ENCODE results near the gene EXOSC3. TPM values are rescaled to one million over a fixed set of nuclear protein-coding genes. Genes with fewer than 3 reads are reported as not detected.

EXOSC3 gene
- total and polyA plus RNA-seq, 2 of the 13 experiments (the other 11 are each of a cell fraction or from before 2014, with no cell fraction given) = 17.5 to 68.7 TPM

- TF ChIP-seq NRL (CRISPR knock-in tag; IDR thresholded peaks at IDR 0.05; ENCODE audit: borderline replicate concordance) = no peak
- no peak for TF ChIP-seq ZBTB7A (CRISPR knock-in tag; IDR thresholded peaks at IDR 0.05)
Measured at GRCh38 chr9:37740631-37741328, 44.1 kb downstream of the EXOSC3 start (continued).

GRCh38 chr9:37740128-37740527, 44.7 kb downstream of the EXOSC3 start:
- Histone ChIP-seq H4K20me1 (ENCODE audit: insufficient read depth, low read length) (no peaks in the 10 kb centered on the region), H3K4me1 (ENCODE audit: insufficient read depth, low read length) (no peaks in the 10 kb centered on the region), H3K27ac (ENCODE audit: extremely low read length, insufficient read depth, low read length) (no peak overlapping the region), H3K79me2 (ENCODE audit: insufficient read depth, low read length) (no peaks in the 10 kb centered on the region), H3K9me3 (ENCODE audit: low read length) (no peaks in the 10 kb centered on the region), H3K36me3 (replicated peaks in 1 of 2; ENCODE audit: control insufficient read depth in 1 of 2, insufficient read depth in 2 of 2, low read length in 2 of 2) (no peaks in the 10 kb centered on the region), H3K27me3 (ENCODE audit: control insufficient read depth in 1 of 2, insufficient read depth in 2 of 2, low read length in 2 of 2) (peaks cover 0 to 59% of the 10 kb centered on the region in 2 experiments; a peak in 3 of 5 replicates), H3K9ac (ENCODE audit: insufficient read depth, low read depth, low read length) (no peak overlapping the region), H3K4me3 (replicated peaks in 1 of 3; ENCODE audit: insufficient read depth in 1 of 3, low read depth in 2 of 3, low read length in 3 of 3) (peak overlapping the region in 1 of 3 experiments; percentile 30; a peak in 1 of 6 replicates), H3K4me2 (ENCODE audit: low read depth, low read length) (peak overlapping the region; percentile 21), H2AFZ (ENCODE audit: low read length) (no peak overlapping the region)
- FAIRE-seq (no peak), ATAC-seq (peak; percentile 27), DNase-seq (ENCODE audit: low spot score) (no peak)
- CTCF ChIA-PET (ENCODE audit: low intra/inter-chr PET ratio, low total read pairs) = no interaction called here
- intact Hi-C loops (cut with micrococcal nuclease; ENCODE audit: unreplicated experiment) (no loop called here), in situ Hi-C loops (cut with HindIII; ENCODE audit: extremely low pct_ligation_motif_present, low pct_unique_long_range_greater_than_20kb) (loop anchor here (10.0 to 25.0 kb wide), 2 partner anchors 253 to 625 kb away; partner anchors contain the start of gene POLR1E)
- TF ChIP-seq ZNF530 (CRISPR knock-in tag; IDR thresholded peaks at IDR 0.05; ENCODE audit: low read depth) (no peak), ZNF546 (CRISPR knock-in tag; conservative IDR thresholded peaks at IDR 0.05) (no peak), TFE3 (CRISPR knock-in tag; IDR thresholded peaks at IDR 0.05) (no peak), ZNF503 (CRISPR knock-in tag; IDR thresholded peaks at IDR 0.05) (no peak), ZNF329 (CRISPR knock-in tag; IDR thresholded peaks at IDR 0.05; ENCODE audit: low read depth) (no peak), PLSCR1 (CRISPR knock-in tag; IDR thresholded peaks at IDR 0.05; ENCODE audit: borderline replicate concordance) (no peak), ZNF326 (CRISPR knock-in tag; IDR thresholded peaks at IDR 0.05; ENCODE audit: borderline replicate concordance) (no peak), ZNF83 (CRISPR knock-in tag; IDR thresholded peaks at IDR 0.05; ENCODE audit: borderline replicate concordance) (no peak), ZNF362 (CRISPR knock-in tag; IDR thresholded peaks at IDR 0.05; ENCODE audit: borderline replicate concordance) (no peak), ZNF512B (CRISPR knock-in tag; IDR thresholded peaks at IDR 0.05; ENCODE audit: borderline replicate concordance) (no peak)
- no CpG with 5 or more reads among the region's 16 CpGs for WGBS (ENCODE audit: low lambda C conversion rate)
- no TSS peak for BruUV-seq (replicated peaks)
- POLR2A ChIA-PET = interaction anchor here (1.3 kb wide), 1 partner anchor 45 kb away, joined by 3 read pairs; the partner anchor contains the start of gene EXOSC3
